B cell (primary cell): ENCODE data around the gene KIAA0319L.

ENCODE experiments used
- CTCF ChIP-seq: fragments of 200-600 bp; IDR thresholded peaks from one replicate; pipeline ENCODE4 v1.8.0; 2022; ENCODE audit warnings: antibody characterized with exemption, mild to moderate bottlenecking
- EZH2 ChIP-seq: IDR thresholded peaks from 2 replicates; pipeline ENCODE4 v1.6.1; 2012; ENCODE audit warnings: borderline replicate concordance, low read depth, mild to moderate bottlenecking, moderate library complexity, low read length; ENCODE audit not compliant: insufficient read depth, poor library complexity, severe bottlenecking

GRCh38 chr1:35573198-35574124 is 16.3 kb upstream of the KIAA0319L start, which contains the start of gene TFAP2E:
- TF ChIP-seq CTCF (no peak), EZH2 (no peak)
